HEK293T (cell line): ENCODE results near the gene ZBTB44.

Experiments used
- ARNT ChIP-seq: fragments of 450-650 bp; IDR thresholded peaks from 2 replicates; pipeline ENCODE4 v1.6.1; 2017; ENCODE audit warnings: mild to moderate bottlenecking
- BHLHE40 ChIP-seq: fragments of 450-650 bp; IDR thresholded peaks from 2 replicates; pipeline ENCODE4 v1.6.1; 2016; ENCODE audit warnings: mild to moderate bottlenecking, moderate library complexity, borderline replicate concordance
- ELF4 ChIP-seq: fragments of 450-650 bp; IDR thresholded peaks from 2 replicates; pipeline ENCODE4 v1.6.1; 2017; ENCODE audit warnings: antibody characterized with exemption
- FOXA1 ChIP-seq: fragments of 450-650 bp; IDR thresholded peaks from 2 replicates; pipeline ENCODE4 v1.6.1; 2016; ENCODE audit warnings: mild to moderate bottlenecking
- FOXK2 ChIP-seq: fragments of 450-650 bp; IDR thresholded peaks from 2 replicates; pipeline ENCODE4 v1.6.1; 2016; ENCODE audit warnings: mild to moderate bottlenecking
- FOXM1 ChIP-seq: fragments of 450-650 bp; IDR thresholded peaks from 2 replicates; pipeline ENCODE4 v1.6.1; 2017; ENCODE audit warnings: mild to moderate bottlenecking, borderline replicate concordance
- HDGF ChIP-seq: fragments of 450-650 bp; IDR thresholded peaks from 2 replicates; pipeline ENCODE4 v1.6.1; 2017; ENCODE audit warnings: antibody characterized with exemption, borderline replicate concordance
- L3MBTL2 ChIP-seq: fragments of 450-650 bp; conservative IDR thresholded peaks from 2 replicates; pipeline ENCODE4 v1.6.1; 2016; ENCODE audit warnings: mild to moderate bottlenecking
- PKNOX1 ChIP-seq: fragments of 450-650 bp; IDR thresholded peaks from 2 replicates; pipeline ENCODE4 v1.6.1; 2016
- SP1 ChIP-seq: fragments of 450-650 bp; IDR thresholded peaks from 2 replicates; pipeline ENCODE4 v1.6.1; 2017
- SUZ12 ChIP-seq: fragments of 450-650 bp; IDR thresholded peaks from 2 replicates; pipeline ENCODE4 v1.6.1; 2016; ENCODE audit warnings: mild to moderate bottlenecking

- no peak for TF ChIP-seq FOXA1
- TF ChIP-seq FOXK2: no peak
- no peak for TF ChIP-seq ARNT
- TF ChIP-seq SUZ12: no peak
- no peak for TF ChIP-seq FOXM1
- TF ChIP-seq L3MBTL2: no peak
- TF ChIP-seq ELF4: no peak
- TF ChIP-seq PKNOX1: no peak
- no peak for TF ChIP-seq HDGF
- TF ChIP-seq BHLHE40: no peak
- no peak for TF ChIP-seq SP1
These were observed 32.5 kb upstream of the ZBTB44 start for GRCh38 chr11:130347261-130347660.
